Measurements from ENCODE around the gene XPNPEP3.

- TF ChIP-seq RARB (CRISPR knock-in tag; IDR thresholded peaks at IDR 0.05) (no peak), ARNTL (CRISPR knock-in tag; IDR thresholded peaks at IDR 0.05; ENCODE audit: borderline replicate concordance, low read depth) (no peak), PATZ1 (CRISPR knock-in tag; IDR thresholded peaks at IDR 0.05; ENCODE audit: borderline replicate concordance) (no peak), TCF4 (CRISPR knock-in tag; IDR thresholded peaks at IDR 0.05; ENCODE audit: borderline replicate concordance) (no peak), BACH2 (CRISPR knock-in tag; IDR thresholded peaks at IDR 0.05; ENCODE audit: borderline replicate concordance) (no peak), GLIS3 (CRISPR knock-in tag; IDR thresholded peaks at IDR 0.05) (no peak), ZNF565 (CRISPR knock-in tag; conservative IDR thresholded peaks at IDR 0.05; ENCODE audit: low read depth) (no peak), ZC3H10 (CRISPR knock-in tag; IDR thresholded peaks at IDR 0.05) (no peak)
These were observed 43.0 kb upstream of the XPNPEP3 start for GRCh38 chr22:40813912-40814315.
